K562 (cell line): Measurements from ENCODE around the gene P2RY6.

Experiments used
- ADNP ChIP-seq: fragments of 200-800 bp; sonication (Bioruptor generic); IDR thresholded peaks from 2 replicates; pipeline ENCODE4 v1.6.1; 2016; ENCODE audit warnings: missing genetic modification characterization, missing compliant biosample characterization
- ATF7 ChIP-seq: fragments of 450-650 bp; IDR thresholded peaks from 2 replicates; pipeline ENCODE4 v1.7.1; 2014; ENCODE audit warnings: mild to moderate bottlenecking, moderate library complexity
- CBX5 ChIP-seq: IDR thresholded peaks from 2 replicates; pipeline ENCODE4 v1.6.1; 2014; ENCODE audit warnings: low read depth, borderline replicate concordance
- MYC ChIP-seq, 2 experiments: fragments of 250-450 bp in 1 of 2; sonication (Bioruptor Pico) in 1 of 2; IDR thresholded peaks; 2 replicates each; pipeline versions ENCODE4 v1.5.1 to v1.6.1; 2012 to 2021; ENCODE audit warnings: low read depth in 2 of 2, borderline replicate concordance in 1 of 2, improper control_type of control experiment in 1 of 2, low read length in 1 of 2, mild to moderate bottlenecking in 1 of 2, moderate library complexity in 1 of 2
- NFIC ChIP-seq: fragments of 450-650 bp; IDR thresholded peaks from 2 replicates; pipeline ENCODE4 v1.6.1; 2017; ENCODE audit warnings: mild to moderate bottlenecking, inconsistent platforms
- SIN3A ChIP-seq, 2 experiments: fragments of 150-350 bp in 1 of 2; IDR thresholded peaks; 2 replicates each; pipeline ENCODE4 v1.6.1; 2011 to 2016; ENCODE audit warnings: borderline replicate concordance in 2 of 2, low read depth in 2 of 2, low read length in 2 of 2, mild to moderate bottlenecking in 2 of 2, moderate library complexity in 2 of 2; ENCODE audit not compliant: control insufficient read depth in 1 of 2
- SMAD3 ChIP-seq: fragments of 450-650 bp; formaldehyde crosslinking; conservative IDR thresholded peaks from 2 replicates; pipeline ENCODE4 v1.4.0; 2020; ENCODE audit warnings: mild to moderate bottlenecking
- SMARCA5 ChIP-seq: fragments of 450-650 bp; IDR thresholded peaks from 2 replicates; pipeline ENCODE4 v1.6.1; 2016
- ZNF24 ChIP-seq: fragments of 450-650 bp; IDR thresholded peaks from 2 replicates; pipeline ENCODE4 v1.6.1; 2016
- ZZZ3 ChIP-seq: fragments of 450-650 bp; IDR thresholded peaks from 2 replicates; pipeline ENCODE4 v1.6.1; 2016; ENCODE audit warnings: antibody characterized with exemption, mild to moderate bottlenecking, moderate library complexity
- TF ChIP-seq, protein P1 (sequence below), 2 experiments: fragments of 450-650 bp in 1 of 2; sonication (generic) in 1 of 2; formaldehyde crosslinking in 1 of 2; IDR thresholded peaks; 2 replicates each; pipeline versions ENCODE4 v1.7.1 to v1.9.0; 2016 to 2022; ENCODE audit warnings: inconsistent platforms in 1 of 2, mild to moderate bottlenecking in 1 of 2, missing genetic modification reagents in 1 of 2
- TF ChIP-seq, protein P2 (sequence below), 2 experiments: fragments of 450-650 bp; formaldehyde crosslinking in 1 of 2; IDR thresholded peaks; 2 replicates each; pipeline versions ENCODE4 v1.4.0 to v1.6.1; 2014 to 2020; ENCODE audit warnings: mild to moderate bottlenecking in 2 of 2, borderline replicate concordance in 1 of 2, low read depth in 1 of 2
- TF ChIP-seq, protein P3 (sequence below), 3 experiments: IDR thresholded peaks in 2 of 3; conservative IDR thresholded peaks in 1 of 3; 2 replicates each; pipeline ENCODE4 v1.5.1; 2011 to 2012; ENCODE audit warnings: low read length in 3 of 3, mild to moderate bottlenecking in 3 of 3, control low read depth in 2 of 3, improper control_type of control experiment in 1 of 3, inconsistent platforms in 1 of 3, low read depth in 1 of 3, mixed read lengths in 1 of 3, moderate library complexity in 1 of 3; ENCODE audit not compliant: insufficient read depth in 2 of 3

DNA sequence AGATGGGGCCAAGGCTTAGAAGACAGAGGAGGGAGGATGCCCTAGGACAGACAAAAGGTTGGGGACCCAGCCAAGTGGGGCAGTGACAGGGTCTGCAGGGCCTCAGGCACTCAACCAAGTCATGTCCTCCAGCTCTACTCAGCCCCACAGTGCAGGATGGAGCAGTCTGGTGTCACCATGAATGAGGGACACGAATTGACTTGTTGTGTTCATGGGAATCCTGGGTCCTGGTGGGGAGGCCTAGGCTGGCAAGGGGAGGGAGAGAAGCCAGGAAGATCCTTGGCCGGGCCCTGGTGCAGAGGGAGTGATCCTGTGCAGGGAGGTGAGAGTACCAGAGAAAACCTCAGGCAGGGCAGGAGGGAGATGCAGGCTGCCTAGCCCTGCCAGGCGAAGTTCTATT lies 12.0 kb downstream of the P2RY6 start:
- TF ChIP-seq ADNP (no peak), MYC (IDR thresholded peaks at IDR 0.05; ENCODE audit: low read depth, low read length) (no peak), MYC (CRISPR knock-in tag; IDR thresholded peaks at IDR 0.05; ENCODE audit: borderline replicate concordance, low read depth) (no peak), ZNF24 (no peak), SMAD3 (CRISPR knock-in tag) (no peak), SIN3A (IDR thresholded peaks at IDR 0.05; ENCODE audit: borderline replicate concordance in 2 of 2, control insufficient read depth in 1 of 2, low read depth in 2 of 2, low read length in 2 of 2) (no peak), NFIC (no peak), ZZZ3 (no peak), CBX5 (no peak), ATF7 (no peak), SMARCA5 (no peak)
- TF ChIP-seq, protein P1, sequence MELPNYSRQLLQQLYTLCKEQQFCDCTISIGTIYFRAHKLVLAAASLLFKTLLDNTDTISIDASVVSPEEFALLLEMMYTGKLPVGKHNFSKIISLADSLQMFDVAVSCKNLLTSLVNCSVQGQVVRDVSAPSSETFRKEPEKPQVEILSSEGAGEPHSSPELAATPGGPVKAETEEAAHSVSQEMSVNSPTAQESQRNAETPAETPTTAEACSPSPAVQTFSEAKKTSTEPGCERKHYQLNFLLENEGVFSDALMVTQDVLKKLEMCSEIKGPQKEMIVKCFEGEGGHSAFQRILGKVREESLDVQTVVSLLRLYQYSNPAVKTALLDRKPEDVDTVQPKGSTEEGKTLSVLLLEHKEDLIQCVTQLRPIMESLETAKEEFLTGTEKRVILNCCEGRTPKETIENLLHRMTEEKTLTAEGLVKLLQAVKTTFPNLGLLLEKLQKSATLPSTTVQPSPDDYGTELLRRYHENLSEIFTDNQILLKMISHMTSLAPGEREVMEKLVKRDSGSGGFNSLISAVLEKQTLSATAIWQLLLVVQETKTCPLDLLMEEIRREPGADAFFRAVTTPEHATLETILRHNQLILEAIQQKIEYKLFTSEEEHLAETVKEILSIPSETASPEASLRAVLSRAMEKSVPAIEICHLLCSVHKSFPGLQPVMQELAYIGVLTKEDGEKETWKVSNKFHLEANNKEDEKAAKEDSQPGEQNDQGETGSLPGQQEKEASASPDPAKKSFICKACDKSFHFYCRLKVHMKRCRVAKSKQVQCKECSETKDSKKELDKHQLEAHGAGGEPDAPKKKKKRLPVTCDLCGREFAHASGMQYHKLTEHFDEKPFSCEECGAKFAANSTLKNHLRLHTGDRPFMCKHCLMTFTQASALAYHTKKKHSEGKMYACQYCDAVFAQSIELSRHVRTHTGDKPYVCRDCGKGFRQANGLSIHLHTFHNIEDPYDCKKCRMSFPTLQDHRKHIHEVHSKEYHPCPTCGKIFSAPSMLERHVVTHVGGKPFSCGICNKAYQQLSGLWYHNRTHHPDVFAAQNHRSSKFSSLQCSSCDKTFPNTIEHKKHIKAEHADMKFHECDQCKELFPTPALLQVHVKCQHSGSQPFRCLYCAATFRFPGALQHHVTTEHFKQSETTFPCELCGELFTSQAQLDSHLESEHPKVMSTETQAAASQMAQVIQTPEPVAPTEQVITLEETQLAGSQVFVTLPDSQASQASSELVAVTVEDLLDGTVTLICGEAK (IDR thresholded peaks at IDR 0.05), result no peak
- TF ChIP-seq, protein P1 (CRISPR knock-in tag; IDR thresholded peaks at IDR 0.05), result no peak
- TF ChIP-seq, protein P2, sequence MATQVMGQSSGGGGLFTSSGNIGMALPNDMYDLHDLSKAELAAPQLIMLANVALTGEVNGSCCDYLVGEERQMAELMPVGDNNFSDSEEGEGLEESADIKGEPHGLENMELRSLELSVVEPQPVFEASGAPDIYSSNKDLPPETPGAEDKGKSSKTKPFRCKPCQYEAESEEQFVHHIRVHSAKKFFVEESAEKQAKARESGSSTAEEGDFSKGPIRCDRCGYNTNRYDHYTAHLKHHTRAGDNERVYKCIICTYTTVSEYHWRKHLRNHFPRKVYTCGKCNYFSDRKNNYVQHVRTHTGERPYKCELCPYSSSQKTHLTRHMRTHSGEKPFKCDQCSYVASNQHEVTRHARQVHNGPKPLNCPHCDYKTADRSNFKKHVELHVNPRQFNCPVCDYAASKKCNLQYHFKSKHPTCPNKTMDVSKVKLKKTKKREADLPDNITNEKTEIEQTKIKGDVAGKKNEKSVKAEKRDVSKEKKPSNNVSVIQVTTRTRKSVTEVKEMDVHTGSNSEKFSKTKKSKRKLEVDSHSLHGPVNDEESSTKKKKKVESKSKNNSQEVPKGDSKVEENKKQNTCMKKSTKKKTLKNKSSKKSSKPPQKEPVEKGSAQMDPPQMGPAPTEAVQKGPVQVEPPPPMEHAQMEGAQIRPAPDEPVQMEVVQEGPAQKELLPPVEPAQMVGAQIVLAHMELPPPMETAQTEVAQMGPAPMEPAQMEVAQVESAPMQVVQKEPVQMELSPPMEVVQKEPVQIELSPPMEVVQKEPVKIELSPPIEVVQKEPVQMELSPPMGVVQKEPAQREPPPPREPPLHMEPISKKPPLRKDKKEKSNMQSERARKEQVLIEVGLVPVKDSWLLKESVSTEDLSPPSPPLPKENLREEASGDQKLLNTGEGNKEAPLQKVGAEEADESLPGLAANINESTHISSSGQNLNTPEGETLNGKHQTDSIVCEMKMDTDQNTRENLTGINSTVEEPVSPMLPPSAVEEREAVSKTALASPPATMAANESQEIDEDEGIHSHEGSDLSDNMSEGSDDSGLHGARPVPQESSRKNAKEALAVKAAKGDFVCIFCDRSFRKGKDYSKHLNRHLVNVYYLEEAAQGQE (IDR thresholded peaks at IDR 0.05; ENCODE audit: borderline replicate concordance), result no peak
- TF ChIP-seq, protein P2 (CRISPR knock-in tag; IDR thresholded peaks at IDR 0.05; ENCODE audit: low read depth), result no peak
- TF ChIP-seq, protein P3, sequence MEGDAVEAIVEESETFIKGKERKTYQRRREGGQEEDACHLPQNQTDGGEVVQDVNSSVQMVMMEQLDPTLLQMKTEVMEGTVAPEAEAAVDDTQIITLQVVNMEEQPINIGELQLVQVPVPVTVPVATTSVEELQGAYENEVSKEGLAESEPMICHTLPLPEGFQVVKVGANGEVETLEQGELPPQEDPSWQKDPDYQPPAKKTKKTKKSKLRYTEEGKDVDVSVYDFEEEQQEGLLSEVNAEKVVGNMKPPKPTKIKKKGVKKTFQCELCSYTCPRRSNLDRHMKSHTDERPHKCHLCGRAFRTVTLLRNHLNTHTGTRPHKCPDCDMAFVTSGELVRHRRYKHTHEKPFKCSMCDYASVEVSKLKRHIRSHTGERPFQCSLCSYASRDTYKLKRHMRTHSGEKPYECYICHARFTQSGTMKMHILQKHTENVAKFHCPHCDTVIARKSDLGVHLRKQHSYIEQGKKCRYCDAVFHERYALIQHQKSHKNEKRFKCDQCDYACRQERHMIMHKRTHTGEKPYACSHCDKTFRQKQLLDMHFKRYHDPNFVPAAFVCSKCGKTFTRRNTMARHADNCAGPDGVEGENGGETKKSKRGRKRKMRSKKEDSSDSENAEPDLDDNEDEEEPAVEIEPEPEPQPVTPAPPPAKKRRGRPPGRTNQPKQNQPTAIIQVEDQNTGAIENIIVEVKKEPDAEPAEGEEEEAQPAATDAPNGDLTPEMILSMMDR (IDR thresholded peaks at IDR 0.05 in 2 of 3, conservative IDR thresholded peaks at IDR 0.05 in 1 of 3; ENCODE audit: insufficient read depth in 2 of 3, low read depth in 1 of 3, low read length in 3 of 3), result no peak
